ENCODE data around the gene SEBOX. TPM values are rescaled to one million over a fixed set of nuclear protein-coding genes. Genes with fewer than 3 reads are reported as not detected.

Gene SEBOX
- polyA plus RNA-seq, 2 of the 4 experiments (the other 2 are of a cell fraction), result not detected

GRCh38 chr17:28357061-28357900 is 7.7 kb downstream of the SEBOX start, which contains the start of gene POLDIP2:
Gene POLDIP2 (minus strand): TSS chr17:28357527. CDS start chr17:28357448, 79 bp downstream.
- no peak for TF ChIP-seq HOXA7 (CRISPR knock-in tag; IDR thresholded peaks at IDR 0.05)
- TF ChIP-seq USF2 (IDR thresholded peaks at IDR 0.05), result peak; percentile 92
- TF ChIP-seq E2F6 (IDR thresholded peaks at IDR 0.05; ENCODE audit: borderline replicate concordance, low read depth), result 0 out of 2 replicates have a peak, but pooled peaks have one; percentile 9
- TF ChIP-seq RAD21 (conservative IDR thresholded peaks at IDR 0.05 in 1 of 2, IDR thresholded peaks at IDR 0.05 in 1 of 2), result peak in 1 of 2 experiments; percentile 51; a peak in 3 of 5 replicates
- peak; percentile 93 for TF ChIP-seq POLR2A (IDR thresholded peaks at IDR 0.05; ENCODE audit: low read length)
- TF ChIP-seq CHD4 (IDR thresholded peaks at IDR 0.05; ENCODE audit: borderline replicate concordance), result no peak
- TF ChIP-seq EP300 (IDR thresholded peaks at IDR 0.05), result peak in 1 of 2 experiments; percentile 30; a peak in 1 of 5 replicates
- TF ChIP-seq JUN (IDR thresholded peaks at IDR 0.05), result peak; percentile 84 to 98
- peak; percentile 28; the same call in 1 of the 2 replicates for TF ChIP-seq MYC (IDR thresholded peaks at IDR 0.05; ENCODE audit: borderline replicate concordance, low read length)
- TF ChIP-seq KDM5A (IDR thresholded peaks at IDR 0.05), result peak; percentile 100
- no peak; the same call in 1 of the 2 replicates for TF ChIP-seq SREBF2 (IDR thresholded peaks at IDR 0.05)
- TF ChIP-seq HMGXB4 (CRISPR knock-in tag; IDR thresholded peaks at IDR 0.05; ENCODE audit: borderline replicate concordance), result no peak
- TF ChIP-seq ELK1 (IDR thresholded peaks at IDR 0.05; ENCODE audit: low read depth, low read length), result peak; percentile 81; the same call in 1 of the 2 replicates
- peak; percentile 95; the same call in 1 of the 2 replicates for TF ChIP-seq HDAC2 (IDR thresholded peaks at IDR 0.05)
- peak; percentile 39; the same call in 1 of the 3 replicates for TF ChIP-seq SMC3 (IDR thresholded peaks at IDR 0.05)
- TF ChIP-seq TFCP2L1 (CRISPR knock-in tag; IDR thresholded peaks at IDR 0.05), result 0 out of 2 replicates have a peak, but pooled peaks have one; percentile 50
- peak; percentile 70 for TF ChIP-seq MAX (IDR thresholded peaks at IDR 0.05)
- peak; percentile 97 for TF ChIP-seq PHF8 (IDR thresholded peaks at IDR 0.05; ENCODE audit: borderline replicate concordance, low read depth)
- TF ChIP-seq NPAS2 (CRISPR knock-in tag; IDR thresholded peaks at IDR 0.05; ENCODE audit: borderline replicate concordance), result no peak
- TF ChIP-seq BCL3 (IDR thresholded peaks at IDR 0.05), result peak; percentile 94; the same call in 2 of the 3 replicates
- FAIRE-seq (no peak), ATAC-seq (peak; percentile 98 to 100), DNase-seq (ENCODE audit: low read depth in 1 of 2, low spot score in 1 of 2) (peak; percentile 93 to 96)
- WGBS (ENCODE audit: missing lambda C conversion rate), result 2% methylated on average over 50 of the region's 80 CpGs
- CTCF ChIA-PET, result interaction anchor here (0.7 to 5.9 kb wide), 8 partner anchors 11 to 108 kb away, joined by 3 to 35 read pairs (median 8); partner anchors contain the start of genes IFT20, TNFAIP1 and VTN
- no peaks in the 10 kb centered on the region for H3K9me3 ChIP-seq
- H3K4me2 ChIP-seq, result peak within 1 kb of the TSS; percentile 97
- peaks cover 16% of the 10 kb centered on the region for H3K4me1 ChIP-seq
- POLR2A ChIA-PET, result interaction anchor here (0.6 to 2.9 kb wide), 27 partner anchors 8 to 316 kb away, joined by 3 to 65 read pairs (median 6); partner anchors contain the start of genes IFT20, PIGS, SARM1 and TMEM97
- H3K4me3 ChIP-seq, result peak within 1 kb of the TSS; percentile 84
- H3K27ac ChIP-seq, result peak within 1 kb of the TSS; percentile 93 to 96

All from A549 (cell line).